DMS 273 treated with DMSO at 0.1 percent for 48 hours (cell line): ENCODE data around the gene PNPLA1.

ENCODE experiments used
- DNase-seq: peaks from one replicate; lab custom pipeline; 2025; lab: John Stamatoyannopoulos, UW

Gene PNPLA1

DNA sequence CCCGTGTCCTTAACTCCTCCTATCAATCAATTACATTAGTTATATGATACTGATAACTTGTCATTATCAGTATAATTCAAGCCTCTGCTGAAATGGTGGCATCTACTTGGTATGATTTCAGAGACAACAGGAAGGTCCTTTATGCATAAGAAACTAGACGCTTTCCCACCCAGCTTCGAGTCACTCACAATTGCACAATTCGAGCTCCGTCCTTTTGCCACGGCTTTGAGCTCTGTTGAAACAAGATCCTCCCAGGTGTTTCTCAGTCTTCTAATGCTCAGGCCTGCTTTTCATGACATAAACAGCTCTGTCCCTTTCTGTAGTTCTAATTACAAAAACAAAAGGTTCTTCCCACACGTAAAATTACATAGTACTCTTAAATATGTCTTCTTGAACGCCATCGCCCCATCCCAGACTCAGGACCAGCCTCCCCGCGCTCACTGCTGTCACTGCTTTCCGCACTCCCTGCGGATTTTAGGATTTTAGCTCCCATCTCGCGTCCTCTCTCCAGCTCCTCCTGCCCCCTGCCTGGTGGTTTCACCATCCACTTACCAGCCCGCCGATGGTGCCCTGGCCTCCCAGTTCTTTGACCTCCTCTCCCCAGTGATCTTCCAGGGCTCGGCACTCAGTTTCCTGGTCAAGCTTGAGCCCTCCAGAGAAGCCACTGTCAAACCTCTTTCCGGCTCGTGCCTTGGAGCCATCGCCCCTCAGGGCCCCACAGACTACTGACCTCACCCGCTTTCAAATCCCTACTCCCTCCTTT lies 23.2 kb upstream of the PNPLA1 start:
- DNase-seq: no peak

DNA sequence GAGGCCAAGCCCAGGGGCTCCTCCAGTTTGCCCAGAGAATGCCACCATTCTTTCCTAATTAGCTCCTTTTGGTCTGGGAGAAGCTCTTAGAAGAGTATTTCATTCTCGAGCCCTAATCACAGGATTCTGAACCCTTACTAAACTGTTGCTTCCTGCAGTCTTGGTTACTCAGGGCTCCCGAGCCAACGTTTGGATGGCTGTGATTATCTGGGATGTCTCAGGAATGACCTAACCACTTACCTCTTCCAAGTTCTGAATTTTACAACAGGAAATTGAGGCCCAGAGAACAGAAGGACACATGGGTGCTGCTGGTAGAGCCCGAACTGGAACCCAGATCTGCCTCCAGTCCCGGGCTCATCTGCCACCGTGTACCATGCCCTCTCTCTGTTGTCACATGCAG lies 22.2 kb upstream of the PNPLA1 start:
- DNase-seq: no peak

DNA sequence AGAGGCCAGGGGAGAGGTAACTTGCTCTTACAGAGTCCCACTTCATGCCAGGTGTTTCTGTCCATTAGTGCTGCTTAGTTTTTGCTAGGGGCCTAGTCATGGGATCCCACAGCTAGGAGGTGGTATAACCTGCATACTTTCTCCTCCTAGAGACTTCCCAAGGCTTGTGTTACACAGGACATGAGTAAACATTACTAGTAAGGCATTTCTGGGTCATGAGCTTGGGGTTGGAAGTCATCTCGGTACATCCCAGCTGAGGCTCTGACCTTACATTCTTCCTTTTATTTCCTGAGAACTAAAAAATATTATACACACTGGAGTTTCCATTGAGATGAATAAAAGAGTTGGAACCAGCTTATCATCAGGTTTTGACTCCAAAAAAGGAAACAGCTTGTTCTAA lies 20.9 kb upstream of the PNPLA1 start:
- DNase-seq: no peak

DNA sequence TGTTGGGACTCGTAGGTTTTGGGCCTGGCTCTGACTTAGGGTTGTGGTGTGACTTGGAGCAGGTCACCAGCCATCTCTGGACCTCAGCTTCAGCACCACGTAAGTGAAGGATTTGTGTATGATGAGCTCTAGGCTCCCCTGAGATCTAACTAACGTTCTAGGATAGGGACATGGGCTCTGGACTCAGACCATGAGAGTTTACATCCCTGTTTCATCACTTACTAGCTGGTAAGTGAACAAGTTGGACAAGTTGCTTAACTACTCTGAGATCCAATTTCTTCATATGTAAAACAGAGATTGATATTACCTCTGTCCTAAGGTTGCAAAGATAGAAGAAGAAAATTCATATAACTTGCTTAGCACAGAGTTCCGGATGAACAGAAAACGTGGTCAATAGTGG lies 20.3 kb upstream of the PNPLA1 start:
- DNase-seq: no peak

DNA sequence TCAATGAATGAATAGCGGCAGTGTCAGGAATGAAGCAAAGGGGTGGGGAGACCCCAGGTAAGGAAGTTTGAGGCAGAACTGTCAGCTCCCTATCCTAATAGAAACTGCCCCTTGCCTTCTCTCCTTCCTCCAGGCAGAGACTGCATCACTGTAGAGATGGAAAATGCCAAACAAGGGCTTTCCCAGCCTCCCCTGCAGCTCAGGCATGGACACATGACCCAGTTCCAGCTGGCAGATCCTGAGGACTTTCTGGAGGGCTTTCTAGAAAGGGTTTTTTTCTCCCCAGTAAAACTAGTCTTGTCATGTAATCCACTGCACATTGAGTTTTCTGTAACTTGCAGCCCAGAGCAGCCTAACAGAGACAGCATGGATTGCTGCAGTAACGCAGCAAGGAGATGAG lies 17.9 kb upstream of the PNPLA1 start:
- no peak for DNase-seq

DNA sequence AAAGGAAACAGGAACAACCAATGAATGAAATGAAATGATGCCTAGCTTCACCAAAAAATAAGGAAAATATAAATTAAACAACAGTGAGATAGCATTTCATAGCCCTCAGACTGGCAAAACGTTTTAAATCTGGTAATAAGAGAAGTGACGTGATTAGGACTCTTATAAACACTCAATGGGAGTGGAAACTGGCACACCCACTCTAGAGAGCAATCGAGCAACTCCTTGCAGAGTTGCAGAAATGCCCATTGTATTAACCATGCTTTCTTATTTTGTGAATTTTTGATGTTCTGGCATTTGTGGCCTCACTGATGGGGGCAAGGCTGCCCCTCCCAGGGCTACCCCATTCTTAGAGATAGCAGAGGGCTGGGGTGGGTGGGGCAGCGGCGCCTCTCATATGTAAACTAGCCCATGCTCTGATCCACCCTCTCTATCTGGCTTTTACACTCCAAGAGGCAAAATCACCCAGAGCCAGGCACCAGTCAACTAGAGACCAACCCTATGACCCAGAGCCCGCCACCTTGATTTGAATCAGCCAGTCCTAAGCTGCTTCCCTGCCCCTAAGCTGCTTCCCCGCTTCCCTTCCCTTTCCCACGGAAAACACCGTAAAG lies 6.4 kb upstream of the PNPLA1 start:
- DNase-seq: no peak

DNA sequence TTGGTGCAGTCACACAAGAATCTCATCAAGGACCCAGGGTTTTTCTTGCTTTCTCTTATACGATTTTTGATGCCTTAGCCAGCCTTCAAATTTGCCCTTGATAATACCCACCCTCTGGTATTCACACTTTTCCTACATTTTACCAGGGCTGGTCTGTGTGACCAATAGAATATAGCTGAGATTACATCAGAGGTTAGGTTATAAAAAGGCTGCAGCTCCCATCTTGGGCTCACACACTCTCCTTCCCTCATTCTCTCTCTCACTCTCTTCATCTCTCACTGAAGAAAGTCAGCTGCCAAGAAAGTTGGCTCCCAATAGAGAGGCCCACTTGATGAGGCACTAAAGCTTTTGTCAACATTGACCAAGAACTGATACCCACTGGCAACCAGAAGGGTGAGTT lies 4.1 kb upstream of the PNPLA1 start:
- no peak for DNase-seq

DNA sequence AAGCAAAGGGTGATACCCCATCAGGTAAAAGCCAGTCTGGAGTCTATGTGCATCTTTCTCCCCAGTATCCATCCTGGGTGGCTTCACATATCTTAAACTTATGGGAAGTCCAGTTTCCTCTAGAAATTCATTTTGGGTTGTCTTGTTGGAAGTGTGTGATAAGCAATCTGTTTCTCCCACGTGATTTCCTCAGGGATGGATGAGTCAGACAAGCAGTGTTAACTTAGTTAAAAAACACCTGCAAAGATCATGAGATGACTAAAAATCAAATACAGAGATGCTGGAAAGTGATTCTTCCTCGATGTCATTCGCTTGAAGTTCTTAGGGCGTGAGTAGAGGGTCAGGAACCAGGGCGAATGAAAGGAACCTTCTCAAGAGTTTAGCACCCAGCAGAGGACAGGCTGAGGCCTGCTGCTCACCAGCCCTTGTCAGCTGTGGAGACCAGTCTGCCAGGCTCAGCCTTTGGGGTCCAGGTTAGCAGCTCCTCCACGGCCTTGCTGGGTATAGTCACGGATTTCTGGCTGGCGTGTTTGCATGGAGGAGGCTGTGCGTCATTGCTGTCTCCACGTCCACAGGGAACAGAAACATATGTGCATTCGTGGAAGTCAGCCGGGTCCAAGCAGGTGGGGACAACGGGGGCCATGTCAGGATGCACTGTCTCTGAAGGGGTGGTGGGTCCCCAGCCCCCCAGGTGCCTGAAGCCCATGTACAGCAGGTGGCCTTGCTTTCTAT lies 2.8 kb upstream of the PNPLA1 start:
- no peak for DNase-seq

DNA sequence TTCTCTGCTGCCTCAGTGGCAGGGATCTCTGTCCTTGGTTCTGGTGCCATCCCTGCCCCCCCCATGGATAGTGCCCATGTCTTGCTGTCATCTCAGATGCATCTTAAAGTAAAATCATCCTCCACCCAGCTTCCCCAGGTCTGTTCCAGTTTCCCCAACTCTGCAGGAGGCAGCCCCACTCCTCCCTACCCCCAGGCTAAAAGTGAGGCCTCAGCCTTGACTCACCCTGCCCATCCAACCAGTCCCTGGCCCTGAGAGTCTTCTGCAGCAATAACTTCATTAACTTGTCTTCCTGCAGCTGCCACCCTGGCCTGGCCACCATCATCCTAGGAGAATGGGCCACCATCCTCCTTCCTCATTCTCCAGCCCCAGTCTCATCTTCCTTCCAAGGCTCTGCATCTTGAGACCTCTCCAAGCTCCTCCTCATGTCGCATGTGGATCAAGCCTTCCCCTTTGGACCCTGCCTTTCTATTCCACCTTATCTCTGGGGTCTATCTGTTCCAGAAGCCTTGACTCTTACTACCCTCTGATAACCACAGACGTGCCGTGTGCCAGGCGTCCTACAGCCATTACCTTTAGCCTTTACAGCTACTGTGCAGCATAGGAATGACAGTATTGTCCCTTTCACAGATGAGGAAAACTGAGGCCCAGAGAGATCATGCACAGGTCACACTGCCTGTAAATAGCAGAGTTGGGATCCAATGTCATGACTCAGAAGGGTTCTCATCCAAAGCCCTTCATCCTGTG lies 2.0 kb upstream of the PNPLA1 start:
- DNase-seq: no peak

DNA sequence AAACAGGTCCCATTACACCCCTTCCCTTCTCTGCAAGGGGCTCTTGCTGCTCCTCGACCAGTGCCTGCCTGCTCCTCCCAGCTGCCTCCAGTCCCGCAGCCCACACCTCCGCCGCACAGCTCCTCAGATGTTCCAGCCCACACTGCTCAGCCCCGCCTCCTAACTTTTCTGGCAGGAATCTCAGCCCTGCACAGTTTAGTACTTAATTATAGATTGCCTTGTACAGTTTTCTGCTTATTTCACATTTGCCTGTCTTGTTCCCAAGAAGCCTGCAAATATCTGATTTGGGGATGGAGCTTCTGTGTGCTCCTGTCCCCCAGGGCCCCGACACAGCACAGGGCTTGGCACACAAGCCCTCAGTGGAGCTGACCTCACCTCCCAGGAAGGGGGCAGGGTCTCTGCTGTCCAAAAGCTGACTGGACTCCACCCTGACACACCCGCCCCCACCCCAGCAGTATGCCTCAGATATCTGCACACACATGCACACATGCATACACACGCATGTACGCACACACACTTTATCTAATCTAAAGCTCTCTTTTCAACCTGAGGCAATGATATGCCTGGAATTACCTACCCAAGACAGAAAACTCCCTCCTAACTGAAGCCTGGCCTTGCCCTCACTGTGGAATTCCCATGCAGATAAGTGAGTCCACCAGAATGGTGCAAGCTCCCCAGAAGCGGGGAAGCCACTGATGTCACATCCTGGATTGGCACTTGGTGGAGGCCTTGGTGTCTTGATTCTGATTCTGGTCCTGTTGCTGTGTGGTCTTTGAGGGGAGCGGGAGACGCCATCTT lies 1.2 kb upstream of the PNPLA1 start:
- no peak for DNase-seq

DNA sequence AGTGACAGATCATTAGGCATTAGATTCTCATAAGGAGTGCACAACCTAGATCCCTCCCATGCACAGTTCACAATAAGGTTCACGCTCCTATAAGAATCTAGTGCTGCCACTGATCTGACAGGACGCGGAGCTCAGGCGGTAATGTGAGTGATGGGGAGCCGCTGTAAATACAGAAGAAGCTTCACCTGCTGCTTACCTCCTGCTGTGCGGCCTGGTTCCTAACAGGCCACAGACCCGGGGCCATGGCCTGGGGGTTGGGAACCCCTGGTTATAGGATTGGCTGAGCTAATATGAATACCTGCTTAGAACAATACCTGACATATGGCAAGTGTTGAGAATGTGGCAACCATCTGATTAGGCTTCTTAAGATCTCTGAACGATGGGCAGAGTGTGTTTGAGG lies 2.4 kb downstream of the PNPLA1 start:
- no peak for DNase-seq

DNA sequence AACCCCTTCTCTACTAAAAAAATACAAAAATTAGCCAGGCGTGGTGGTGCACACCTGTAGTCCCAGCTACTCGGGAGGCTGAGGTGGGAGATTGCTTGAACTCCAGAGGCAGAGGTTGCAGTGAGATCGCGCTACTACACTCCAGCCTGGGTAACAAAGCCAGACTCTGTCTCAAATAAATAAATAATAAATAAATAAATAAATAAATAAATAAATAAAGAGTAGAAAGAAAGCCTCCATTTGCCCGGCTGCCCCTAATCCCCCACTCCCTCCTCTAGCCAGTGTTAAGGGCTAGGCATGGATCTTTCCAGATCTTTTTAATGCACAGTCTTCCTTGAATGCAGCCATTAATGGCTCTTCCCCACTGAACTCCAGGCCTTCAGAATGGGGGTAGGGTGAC lies 3.2 kb downstream of the PNPLA1 start:
- DNase-seq: no peak

DNA sequence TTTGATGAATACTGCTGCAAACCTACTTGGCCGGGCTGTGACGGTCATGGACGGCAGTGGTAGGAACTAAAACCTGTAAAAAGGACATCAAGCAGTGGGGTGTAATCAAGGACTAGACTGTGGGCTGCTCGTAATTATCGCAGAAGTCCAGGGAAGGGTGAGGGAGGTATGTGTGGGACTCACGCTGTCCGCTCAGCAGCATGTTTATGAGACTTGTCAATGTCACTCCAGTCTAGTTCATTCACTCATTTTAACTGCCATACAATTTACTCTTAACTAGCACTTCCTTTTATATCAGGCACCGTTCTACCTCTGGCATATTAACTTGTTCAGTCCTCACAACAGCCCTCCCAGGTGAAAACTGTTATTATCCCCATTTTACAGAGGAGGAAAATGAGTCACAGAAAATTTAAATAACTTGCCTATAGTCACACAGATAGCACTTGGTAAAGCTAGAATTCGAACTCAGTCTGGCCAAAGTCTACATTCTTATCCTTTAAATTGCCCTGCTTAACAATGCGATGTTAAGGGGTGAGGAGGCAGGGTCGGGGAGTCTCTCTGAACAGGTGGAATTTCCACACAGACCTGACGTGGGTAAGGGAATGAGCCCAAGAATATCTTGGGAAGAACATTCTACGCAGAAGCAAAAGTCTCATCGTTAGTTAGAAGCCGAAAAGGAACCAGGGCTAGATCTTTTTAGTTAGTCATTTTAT lies 4.1 kb downstream of the PNPLA1 start:
- DNase-seq: no peak

DNA sequence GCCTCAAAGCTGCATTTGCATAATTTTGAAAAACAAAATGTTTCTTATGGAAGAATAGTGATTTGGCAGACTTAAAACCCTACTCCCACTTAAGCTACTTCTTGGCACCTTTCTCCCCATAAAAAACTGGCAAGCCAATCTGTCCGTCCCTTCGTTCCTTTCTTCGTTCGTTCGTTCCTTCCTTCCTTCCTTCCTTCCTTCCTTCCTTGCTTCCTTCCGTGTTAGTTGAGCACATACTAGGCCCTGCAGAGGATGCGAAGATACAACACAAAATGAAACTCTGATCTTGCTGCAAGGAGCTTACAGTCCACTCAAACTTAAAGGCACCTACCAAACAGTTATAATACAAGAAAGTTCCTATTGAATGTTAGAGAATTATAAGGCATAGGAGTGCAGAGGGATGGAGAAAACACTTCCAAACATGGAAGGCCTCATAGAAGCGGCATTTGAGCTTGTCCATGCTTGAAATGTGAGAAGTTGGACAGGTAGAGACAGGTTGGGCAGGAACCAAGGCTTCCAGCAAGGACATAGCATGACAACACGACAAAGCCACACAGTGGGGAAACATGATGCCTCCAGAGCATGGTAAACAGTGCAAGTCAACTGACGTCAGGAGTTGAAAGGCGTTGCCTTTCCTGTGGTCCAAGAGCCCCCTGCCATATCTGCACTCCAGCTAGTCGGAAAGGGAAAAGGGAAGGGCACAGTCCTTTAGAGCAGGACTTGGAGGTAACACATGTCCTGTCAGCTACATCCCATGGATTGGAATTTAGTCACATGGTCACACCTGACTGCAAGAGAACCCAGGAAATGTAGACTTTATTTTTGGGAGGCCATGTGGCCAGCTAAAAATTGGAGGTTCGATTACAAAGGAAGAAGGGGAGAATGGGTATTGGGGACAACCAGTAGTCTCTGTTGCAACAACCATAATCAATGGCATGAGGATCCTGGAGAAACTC lies 7.0 kb downstream of the PNPLA1 start:
- DNase-seq: no peak

DNA sequence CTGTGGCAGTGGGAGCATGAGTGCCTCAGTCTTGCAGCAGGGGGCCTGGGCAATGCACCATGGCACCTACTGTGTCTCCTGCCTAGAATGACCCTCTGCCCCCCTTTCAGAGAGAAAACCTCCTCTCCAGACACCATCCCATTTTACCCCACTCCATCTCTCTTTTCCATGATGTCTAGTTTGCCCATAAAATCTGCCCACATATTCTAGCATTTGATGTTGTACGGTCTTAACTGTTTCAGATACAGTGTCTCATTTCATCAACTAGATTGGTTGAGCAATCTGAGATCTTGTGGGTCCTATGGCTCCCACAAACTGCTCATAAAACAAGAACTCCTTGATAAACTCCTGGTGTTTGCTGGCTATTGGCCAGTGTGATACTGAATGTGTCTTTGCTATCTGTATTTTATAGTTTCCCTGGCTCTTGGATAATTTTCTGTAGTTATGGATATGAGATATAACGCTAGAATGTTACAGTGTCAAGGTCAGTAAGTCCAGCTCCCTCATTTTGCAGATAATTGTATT lies 8.1 kb downstream of the PNPLA1 start:
- no peak for DNase-seq

DNA sequence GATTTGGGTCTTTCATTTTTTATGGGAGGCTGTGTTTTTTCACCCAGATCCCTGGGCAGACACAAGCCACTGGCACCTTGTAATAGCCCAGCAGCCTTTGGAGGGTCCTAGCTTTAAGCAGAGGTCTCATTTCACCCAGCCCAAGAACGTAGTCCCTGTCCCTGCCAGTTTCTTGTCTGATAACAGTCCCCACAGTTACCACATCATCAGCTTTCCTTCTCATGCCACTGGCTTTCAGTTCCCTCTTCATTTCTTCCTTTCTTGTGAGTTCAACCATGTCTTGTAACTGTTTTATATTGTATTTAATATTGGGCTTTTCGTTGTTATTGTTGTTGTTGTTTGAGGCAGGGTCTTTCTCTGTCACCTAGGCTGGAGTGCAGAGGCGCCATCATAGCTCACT lies 10.6 kb downstream of the PNPLA1 start:
- DNase-seq: no peak

DNA sequence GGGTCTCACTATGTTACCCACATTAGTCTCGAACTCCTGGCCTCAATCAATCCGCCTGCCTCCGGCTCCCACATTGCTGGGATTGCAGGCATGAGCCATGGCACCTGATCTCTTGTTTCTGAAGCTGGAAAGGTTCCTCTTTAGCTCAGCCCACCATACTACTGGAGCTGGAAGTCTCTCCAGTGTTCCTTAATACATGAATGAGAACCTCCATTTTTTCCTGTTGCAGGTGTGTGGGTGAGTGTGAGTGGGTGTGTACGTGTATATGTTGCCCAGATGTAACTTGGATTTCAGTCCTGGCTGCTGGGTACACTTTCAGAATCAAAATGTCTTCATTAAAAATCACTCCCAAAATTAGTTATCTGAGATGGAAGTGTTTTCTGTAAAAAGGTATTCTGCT lies 11.1 kb downstream of the PNPLA1 start:
- DNase-seq: no peak

DNA sequence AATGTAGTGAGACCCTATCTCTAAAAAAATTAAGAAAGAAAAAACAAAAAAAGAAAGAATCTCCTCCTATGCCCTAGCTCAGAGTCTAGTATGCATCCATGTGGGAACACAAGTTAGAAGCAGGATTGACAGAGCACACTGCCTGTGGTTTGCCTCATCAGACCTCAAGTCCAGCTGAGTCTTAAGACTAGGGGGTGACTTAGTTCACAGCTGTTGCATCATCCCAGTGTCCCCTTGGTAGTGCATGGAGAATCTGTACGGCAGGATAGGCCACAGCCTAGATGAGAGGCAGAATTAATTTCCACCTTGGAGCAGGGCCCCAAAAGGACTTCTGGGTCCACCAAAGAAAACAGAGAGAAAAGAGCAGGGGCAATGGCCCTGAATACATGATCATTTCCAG lies 13.7 kb downstream of the PNPLA1 start:
- no peak for DNase-seq

DNA sequence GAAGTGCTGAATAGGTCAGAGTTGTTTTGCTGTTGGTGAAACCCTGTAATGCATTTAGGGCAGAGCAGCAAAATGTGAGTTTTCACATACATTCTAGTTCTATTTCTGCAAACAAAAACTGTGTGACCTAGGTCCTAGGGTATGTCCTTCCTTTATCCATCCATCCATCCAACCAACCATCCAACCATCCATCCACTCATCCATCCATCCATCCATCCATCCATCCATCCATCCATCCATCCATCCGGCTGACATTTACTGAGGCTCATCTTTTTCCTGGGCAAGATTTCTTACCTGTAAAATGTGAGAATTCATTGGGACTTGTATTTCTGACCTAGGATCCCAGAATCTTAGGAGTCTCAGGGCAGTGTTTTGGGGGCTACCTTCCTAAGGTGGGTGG lies 14.5 kb downstream of the PNPLA1 start:
- no peak for DNase-seq

DNA sequence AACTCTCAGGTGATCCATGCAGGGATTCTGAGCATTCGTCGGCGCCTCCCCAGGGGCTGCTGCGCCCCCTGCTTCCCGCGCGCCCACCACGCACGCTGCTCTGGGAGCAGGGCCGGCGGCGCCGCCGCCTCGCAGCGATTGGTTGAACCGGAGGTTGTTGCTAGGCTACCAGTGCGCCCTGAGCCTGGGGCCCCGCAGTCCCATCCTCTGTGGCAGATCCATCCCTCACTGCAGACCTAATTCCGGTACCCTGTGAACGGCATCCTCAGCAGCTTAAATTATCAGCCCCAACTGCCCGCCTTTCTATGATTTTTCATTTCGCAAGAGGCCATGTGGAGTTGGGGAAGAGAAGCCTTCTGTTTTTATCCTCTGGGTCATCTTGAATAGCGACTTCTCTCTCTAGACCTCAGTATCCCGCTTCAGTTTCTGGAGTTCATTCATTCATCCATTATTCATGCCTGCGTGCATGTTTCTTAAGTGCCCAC lies 15.4 kb downstream of the PNPLA1 start:
- DNase-seq: no peak
